ENCODE measurements around the gene NSG1.

GRCh38 chr4:4350909-4351308 lies 36.0 kb upstream of the NSG1 start:
- TF ChIP-seq, protein P1, sequence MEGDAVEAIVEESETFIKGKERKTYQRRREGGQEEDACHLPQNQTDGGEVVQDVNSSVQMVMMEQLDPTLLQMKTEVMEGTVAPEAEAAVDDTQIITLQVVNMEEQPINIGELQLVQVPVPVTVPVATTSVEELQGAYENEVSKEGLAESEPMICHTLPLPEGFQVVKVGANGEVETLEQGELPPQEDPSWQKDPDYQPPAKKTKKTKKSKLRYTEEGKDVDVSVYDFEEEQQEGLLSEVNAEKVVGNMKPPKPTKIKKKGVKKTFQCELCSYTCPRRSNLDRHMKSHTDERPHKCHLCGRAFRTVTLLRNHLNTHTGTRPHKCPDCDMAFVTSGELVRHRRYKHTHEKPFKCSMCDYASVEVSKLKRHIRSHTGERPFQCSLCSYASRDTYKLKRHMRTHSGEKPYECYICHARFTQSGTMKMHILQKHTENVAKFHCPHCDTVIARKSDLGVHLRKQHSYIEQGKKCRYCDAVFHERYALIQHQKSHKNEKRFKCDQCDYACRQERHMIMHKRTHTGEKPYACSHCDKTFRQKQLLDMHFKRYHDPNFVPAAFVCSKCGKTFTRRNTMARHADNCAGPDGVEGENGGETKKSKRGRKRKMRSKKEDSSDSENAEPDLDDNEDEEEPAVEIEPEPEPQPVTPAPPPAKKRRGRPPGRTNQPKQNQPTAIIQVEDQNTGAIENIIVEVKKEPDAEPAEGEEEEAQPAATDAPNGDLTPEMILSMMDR (IDR thresholded peaks at IDR 0.05): no peak
- no peak for TF ChIP-seq POLR2A (IDR thresholded peaks at IDR 0.05)
